NCI-H2171 treated with DMSO at 0.1 percent for 48 hours (cell line): ENCODE data around the gene SMARCD1.
"Not testable (repeated sequence)": the region's sequence is repeated elsewhere in the genome, so short reads cannot be mapped to it uniquely, and the experiment has no call there.

Experiments used
- DNase-seq: peaks from one replicate; lab custom pipeline; 2025; lab: John Stamatoyannopoulos, UW

SMARCD1 gene

GRCh38 chr12:50077099-50077498, 8.0 kb upstream of the SMARCD1 start:
- DNase-seq, result no peak

- no peak for DNase-seq
Observed at GRCh38 chr12:50078281-50078680, 6.9 kb upstream of the SMARCD1 start.

- DNase-seq, result no peak
Observed at GRCh38 chr12:50079771-50080170, 5.4 kb upstream of the SMARCD1 start.

- no peak for DNase-seq
Observed at GRCh38 chr12:50081096-50081808, 3.9 kb upstream of the SMARCD1 start.

- DNase-seq, result no peak
Observed at GRCh38 chr12:50082644-50083043, 2.5 kb upstream of the SMARCD1 start.

- no peak for DNase-seq
Observed at GRCh38 chr12:50083301-50083700, 1.8 kb upstream of the SMARCD1 start.

GRCh38 chr12:50084409-50084774, 750 bp upstream of the SMARCD1 start:
- DNase-seq, result not testable (repeated sequence)

GRCh38 chr12:50085615-50086072, 502 bp downstream of the SMARCD1 start:
- DNase-seq, result peak; percentile 84

GRCh38 chr12:50086148-50086547, 1.0 kb downstream of the SMARCD1 start:
- peak; percentile 48 for DNase-seq

GRCh38 chr12:50087151-50087550, 2.0 kb downstream of the SMARCD1 start:
- DNase-seq, result no peak

- no peak for DNase-seq
Observed at GRCh38 chr12:50087995-50088394, 2.9 kb downstream of the SMARCD1 start.

- peak; percentile 76 for DNase-seq
Observed at GRCh38 chr12:50088577-50089335, 3.6 kb downstream of the SMARCD1 start.

GRCh38 chr12:50089730-50090129, 4.6 kb downstream of the SMARCD1 start:
- no peak for DNase-seq

GRCh38 chr12:50090391-50090790, 5.2 kb downstream of the SMARCD1 start:
- no peak for DNase-seq

GRCh38 chr12:50097952-50098351, 12.8 kb downstream of the SMARCD1 start:
- no peak for DNase-seq

- no peak for DNase-seq
Observed at GRCh38 chr12:50099302-50100008, 14.3 kb downstream of the SMARCD1 start.

- no peak for DNase-seq
Observed at GRCh38 chr12:50100561-50100960, 15.4 kb downstream of the SMARCD1 start.

GRCh38 chr12:50101663-50102062, 16.5 kb downstream of the SMARCD1 start:
- DNase-seq, result peak; percentile 42

- DNase-seq, result no peak
Observed at GRCh38 chr12:50102131-50102531, 17.0 kb downstream of the SMARCD1 start.

- peak; percentile 21 for DNase-seq
Observed at GRCh38 chr12:50102646-50103309, 17.6 kb downstream of the SMARCD1 start.

- no peak for DNase-seq
Observed at GRCh38 chr12:50103351-50103750, 18.2 kb downstream of the SMARCD1 start.

- DNase-seq, result peak; percentile 89
Observed at GRCh38 chr12:50103767-50104321, 18.7 kb downstream of the SMARCD1 start, which contains the start of gene GPD1. GPD1 (plus strand) TSS chr12:50104008; CDS start chr12:50104051, 43 bp downstream.
